Neural crest cell (in vitro differentiated cells): ENCODE data around the gene VPS50. TPM values are rescaled to one million over a fixed set of nuclear protein-coding genes. Genes with fewer than 3 reads are reported as not detected.

ENCODE experiments used
- DNase-seq: peaks from one replicate; pipeline ENCODE4 v3.0.0; 2021; ENCODE audit warnings: low read depth, mixed read lengths, low spot score
- H3K27ac Mint-ChIP-seq: one replicate; pipeline ENCODE4 v1.8.0; 2021; ENCODE audit warnings: mild to moderate bottlenecking, mixed read lengths; ENCODE audit not compliant: unreplicated experiment
- H3K27me3 Mint-ChIP-seq: 2 replicates; pipeline ENCODE4 v1.8.0; 2021; ENCODE audit warnings: low read depth, mild to moderate bottlenecking, mixed read lengths
- H3K36me3 Mint-ChIP-seq: 2 replicates; pipeline ENCODE4 v1.8.0; 2021; ENCODE audit warnings: low read depth, mild to moderate bottlenecking, mixed read lengths
- H3K4me1 Mint-ChIP-seq: 2 replicates; pipeline ENCODE4 v1.8.0; 2021; ENCODE audit warnings: mixed read lengths
- H3K4me3 Mint-ChIP-seq: one replicate; pipeline ENCODE4 v1.8.0; 2021; ENCODE audit warnings: mild to moderate bottlenecking, mixed read lengths
- H3K9me3 Mint-ChIP-seq: 2 replicates; pipeline ENCODE4 v1.8.0; 2021; ENCODE audit warnings: mixed read lengths
- total RNA-seq: library from RNA; stranded (reverse); gene quantifications from 2 replicates; pipeline ENCODE4 v1.2.1, GENCODE V29; 2021
- TF ChIP-seq, protein P1 (sequence below): fragments of 200-600 bp; sonication (generic); conservative IDR thresholded peaks from 2 replicates; pipeline ENCODE4 v1.5.0; 2021; ENCODE audit warnings: antibody characterized with exemption, mild to moderate bottlenecking

Gene VPS50
- total RNA-seq, 1 donor from 2014 or later = 16.0 TPM

DNA sequence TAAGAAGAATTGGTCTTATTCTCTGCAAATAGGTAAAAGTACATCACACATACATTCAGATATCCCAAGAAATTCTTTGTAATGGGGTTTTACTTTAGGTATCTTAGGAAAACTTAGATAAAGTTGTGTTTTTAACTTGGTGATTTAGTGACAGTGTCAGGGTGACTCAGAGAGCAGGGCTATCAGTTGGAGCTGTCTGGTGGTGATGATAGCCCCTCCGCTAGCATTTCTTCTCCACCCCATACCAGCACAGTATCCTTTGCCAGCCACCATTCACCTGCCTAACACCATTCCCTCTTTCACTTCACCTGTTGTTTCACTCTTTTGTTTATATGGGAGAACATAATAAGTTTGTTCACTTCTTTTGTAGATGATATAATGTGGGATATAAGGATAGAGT, 30.4 kb downstream of the VPS50 start:
- Mint-ChIP-seq H3K4me3 (no peak overlapping the region), H3K36me3 (no peaks in the 10 kb centered on the region), H3K9me3 (no peaks in the 10 kb centered on the region), H3K4me1 (no peaks in the 10 kb centered on the region), H3K27ac (no peak overlapping the region), H3K27me3 (no peaks in the 10 kb centered on the region)
- TF ChIP-seq, protein P1, sequence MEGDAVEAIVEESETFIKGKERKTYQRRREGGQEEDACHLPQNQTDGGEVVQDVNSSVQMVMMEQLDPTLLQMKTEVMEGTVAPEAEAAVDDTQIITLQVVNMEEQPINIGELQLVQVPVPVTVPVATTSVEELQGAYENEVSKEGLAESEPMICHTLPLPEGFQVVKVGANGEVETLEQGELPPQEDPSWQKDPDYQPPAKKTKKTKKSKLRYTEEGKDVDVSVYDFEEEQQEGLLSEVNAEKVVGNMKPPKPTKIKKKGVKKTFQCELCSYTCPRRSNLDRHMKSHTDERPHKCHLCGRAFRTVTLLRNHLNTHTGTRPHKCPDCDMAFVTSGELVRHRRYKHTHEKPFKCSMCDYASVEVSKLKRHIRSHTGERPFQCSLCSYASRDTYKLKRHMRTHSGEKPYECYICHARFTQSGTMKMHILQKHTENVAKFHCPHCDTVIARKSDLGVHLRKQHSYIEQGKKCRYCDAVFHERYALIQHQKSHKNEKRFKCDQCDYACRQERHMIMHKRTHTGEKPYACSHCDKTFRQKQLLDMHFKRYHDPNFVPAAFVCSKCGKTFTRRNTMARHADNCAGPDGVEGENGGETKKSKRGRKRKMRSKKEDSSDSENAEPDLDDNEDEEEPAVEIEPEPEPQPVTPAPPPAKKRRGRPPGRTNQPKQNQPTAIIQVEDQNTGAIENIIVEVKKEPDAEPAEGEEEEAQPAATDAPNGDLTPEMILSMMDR = no peak
- no peak for DNase-seq

DNA sequence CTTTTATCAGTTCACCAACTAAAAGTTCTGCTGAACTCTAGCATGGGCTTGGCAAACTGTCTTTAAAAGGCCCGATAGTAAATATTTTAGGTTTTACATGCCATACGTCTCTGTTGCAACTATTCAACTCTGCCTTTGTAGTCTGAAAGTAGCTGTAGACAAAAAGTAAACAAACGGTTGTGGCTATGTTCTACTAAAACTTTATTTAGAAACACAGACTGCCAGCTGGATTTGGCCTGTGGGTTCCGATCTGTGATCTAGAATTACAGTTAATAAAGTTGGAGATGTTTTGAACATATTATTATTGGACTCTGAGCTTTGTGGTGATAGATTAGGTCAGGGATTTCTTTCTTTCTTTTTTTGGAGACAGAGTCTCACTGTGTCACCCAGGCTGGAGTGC, 33.1 kb downstream of the VPS50 start:
- H3K27me3 Mint-ChIP-seq = no peaks in the 10 kb centered on the region
- H3K27ac Mint-ChIP-seq = no peak overlapping the region
- no peak for DNase-seq
- H3K4me1 Mint-ChIP-seq = no peaks in the 10 kb centered on the region
- H3K36me3 Mint-ChIP-seq = no peaks in the 10 kb centered on the region
- no peak overlapping the region for H3K4me3 Mint-ChIP-seq
- TF ChIP-seq, protein P1 = no peak
- H3K9me3 Mint-ChIP-seq = no peaks in the 10 kb centered on the region

DNA sequence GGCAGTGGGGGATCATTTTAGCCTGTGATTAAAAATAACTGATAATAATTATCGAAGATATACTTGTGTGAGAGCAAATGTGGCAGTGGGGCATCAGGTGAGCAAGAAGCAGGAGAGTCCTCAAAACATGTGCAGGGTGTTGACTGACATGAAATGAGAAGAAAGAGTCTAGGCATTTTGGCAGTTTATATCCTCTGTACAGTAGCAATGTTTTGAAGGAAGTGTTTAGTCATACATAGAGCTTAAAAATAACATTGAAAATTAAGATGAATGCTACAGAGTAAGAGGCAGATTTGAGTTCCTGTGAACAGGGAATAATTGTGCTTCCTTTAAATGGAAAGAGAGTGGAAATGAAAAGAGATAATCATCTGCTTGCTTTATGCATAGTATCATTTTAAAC, 47.4 kb downstream of the VPS50 start:
- Mint-ChIP-seq H3K27me3 (no peaks in the 10 kb centered on the region), H3K4me3 (no peak overlapping the region), H3K4me1 (no peaks in the 10 kb centered on the region), H3K9me3 (no peaks in the 10 kb centered on the region), H3K36me3 (no peaks in the 10 kb centered on the region), H3K27ac (no peak overlapping the region)
- TF ChIP-seq, protein P1 = no peak
- no peak for DNase-seq

DNA sequence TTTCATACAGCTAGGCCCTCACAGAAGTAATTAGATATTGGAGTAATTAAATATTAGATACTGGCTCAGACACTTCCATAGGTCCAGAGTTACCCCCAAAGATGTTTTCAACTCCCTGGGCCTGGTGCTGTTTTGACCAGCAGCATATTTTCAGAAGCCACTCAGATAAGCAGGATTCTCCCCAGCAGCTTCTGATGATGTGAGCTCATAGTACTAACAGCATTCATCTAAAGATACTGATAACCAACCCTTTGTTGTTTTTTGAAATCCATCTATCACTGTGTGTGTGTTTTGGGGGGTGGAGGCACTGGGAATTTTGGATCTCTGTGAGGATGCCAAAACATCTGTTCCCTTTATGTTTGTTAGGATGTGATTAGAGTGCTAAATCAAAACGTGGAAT, 52.7 kb downstream of the VPS50 start:
- Mint-ChIP-seq H3K27ac (no peak overlapping the region), H3K4me3 (no peak overlapping the region), H3K27me3 (no peaks in the 10 kb centered on the region), H3K4me1 (no peaks in the 10 kb centered on the region), H3K36me3 (no peaks in the 10 kb centered on the region), H3K9me3 (no peaks in the 10 kb centered on the region)
- TF ChIP-seq, protein P1 = no peak
- no peak for DNase-seq

DNA sequence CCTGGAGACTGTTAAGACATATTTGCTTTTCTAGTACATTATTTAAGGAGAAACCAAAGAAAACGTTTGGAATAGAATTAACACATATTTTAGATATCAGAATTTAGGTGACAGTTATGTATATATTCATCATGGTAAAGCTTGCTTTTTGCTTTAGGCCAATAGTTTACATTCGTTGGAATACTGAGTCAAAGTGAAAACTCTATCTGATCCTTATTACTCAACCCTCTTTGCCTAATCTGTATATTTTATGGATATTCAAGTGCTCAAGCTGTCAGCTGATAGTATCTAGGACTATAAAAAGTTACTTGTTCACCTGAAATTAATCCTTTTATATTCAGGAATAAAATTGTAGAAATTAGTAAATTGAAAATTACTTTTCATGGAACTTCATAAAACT, 61.1 kb downstream of the VPS50 start:
- Mint-ChIP-seq H3K4me3 (no peak overlapping the region), H3K27ac (no peak overlapping the region), H3K4me1 (no peaks in the 10 kb centered on the region), H3K27me3 (no peaks in the 10 kb centered on the region), H3K36me3 (no peaks in the 10 kb centered on the region), H3K9me3 (no peaks in the 10 kb centered on the region)
- TF ChIP-seq, protein P1 = no peak
- no peak for DNase-seq

DNA sequence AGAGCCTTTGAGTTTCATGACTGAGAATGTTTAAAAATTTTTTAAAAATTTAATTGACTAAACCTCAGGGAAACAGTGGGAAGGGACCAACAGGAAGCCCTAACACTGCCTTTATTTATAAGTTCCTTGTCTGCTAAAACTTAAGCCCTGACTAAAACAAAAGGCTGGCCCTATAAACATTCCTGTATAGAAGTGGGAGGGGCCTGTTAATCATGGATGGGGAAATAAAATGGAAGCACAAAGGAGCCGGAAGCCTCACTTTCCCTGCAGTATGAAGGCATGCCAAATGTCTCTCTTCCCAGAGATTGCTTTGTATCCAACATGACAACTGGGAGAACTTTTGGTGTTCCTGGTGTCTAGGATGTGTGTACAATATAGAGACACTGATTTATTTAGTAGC, 66.0 kb downstream of the VPS50 start:
- no peaks in the 10 kb centered on the region for H3K9me3 Mint-ChIP-seq
- TF ChIP-seq, protein P1 = no peak
- no peak for DNase-seq
- no peaks in the 10 kb centered on the region for H3K4me1 Mint-ChIP-seq
- H3K4me3 Mint-ChIP-seq = no peak overlapping the region
- no peaks in the 10 kb centered on the region for H3K36me3 Mint-ChIP-seq
- no peak overlapping the region for H3K27ac Mint-ChIP-seq
- H3K27me3 Mint-ChIP-seq = no peaks in the 10 kb centered on the region
